ENCODE data around the gene GPR85. TPM values are rescaled to one million over a fixed set of nuclear protein-coding genes. Genes with fewer than 3 reads are reported as not detected.
"Not testable (repeated sequence)": the region's sequence is repeated elsewhere in the genome, so short reads cannot be mapped to it uniquely, and the experiment has no call there.

The GPR85 gene, protein sequence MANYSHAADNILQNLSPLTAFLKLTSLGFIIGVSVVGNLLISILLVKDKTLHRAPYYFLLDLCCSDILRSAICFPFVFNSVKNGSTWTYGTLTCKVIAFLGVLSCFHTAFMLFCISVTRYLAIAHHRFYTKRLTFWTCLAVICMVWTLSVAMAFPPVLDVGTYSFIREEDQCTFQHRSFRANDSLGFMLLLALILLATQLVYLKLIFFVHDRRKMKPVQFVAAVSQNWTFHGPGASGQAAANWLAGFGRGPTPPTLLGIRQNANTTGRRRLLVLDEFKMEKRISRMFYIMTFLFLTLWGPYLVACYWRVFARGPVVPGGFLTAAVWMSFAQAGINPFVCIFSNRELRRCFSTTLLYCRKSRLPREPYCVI
- total RNA-seq (2014; rRNA removed; shearing (Covaris generic)): 3.2 and 3.5 TPM in 2 replicates
- polyA plus RNA-seq (2015; cell fraction: cytosol; rRNA removed): 2.8 and 2.9 TPM in 2 replicates
- polyA plus RNA-seq (2015; cell fraction: nucleus; rRNA removed): 2.1 and 5.0 TPM in 2 replicates

DNA sequence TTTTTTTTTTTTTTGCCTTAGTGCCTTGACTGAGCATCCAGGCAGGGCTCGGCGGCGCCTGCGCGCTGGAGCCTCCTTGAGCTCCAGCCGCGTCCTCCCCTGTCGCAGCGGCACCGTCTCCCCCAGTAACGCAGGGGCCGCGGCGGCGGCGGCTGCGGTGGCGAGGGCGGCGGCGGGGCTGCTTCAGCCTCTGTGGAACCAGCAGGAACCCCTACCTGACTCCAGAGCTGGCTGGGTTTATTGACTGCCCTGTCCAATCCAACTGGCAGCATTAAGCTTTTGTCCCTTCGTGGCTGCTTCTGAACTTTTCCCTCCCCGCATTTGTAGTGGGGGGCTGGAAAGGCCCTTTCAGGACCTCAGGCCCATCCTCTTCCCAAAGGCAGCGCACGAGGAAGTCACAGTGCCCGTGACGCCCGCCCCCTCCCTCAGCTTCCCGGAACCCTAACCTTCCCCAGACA lies at the start of gene GPR85:
Gene GPR85, minus strand, starts transcription at position 397 of the 458 bp plus-strand sequence. CDS start 2,106 bp downstream, outside the sequence.
- DNase-seq (ENCODE audit: low read depth): peak; percentile 75

DNA sequence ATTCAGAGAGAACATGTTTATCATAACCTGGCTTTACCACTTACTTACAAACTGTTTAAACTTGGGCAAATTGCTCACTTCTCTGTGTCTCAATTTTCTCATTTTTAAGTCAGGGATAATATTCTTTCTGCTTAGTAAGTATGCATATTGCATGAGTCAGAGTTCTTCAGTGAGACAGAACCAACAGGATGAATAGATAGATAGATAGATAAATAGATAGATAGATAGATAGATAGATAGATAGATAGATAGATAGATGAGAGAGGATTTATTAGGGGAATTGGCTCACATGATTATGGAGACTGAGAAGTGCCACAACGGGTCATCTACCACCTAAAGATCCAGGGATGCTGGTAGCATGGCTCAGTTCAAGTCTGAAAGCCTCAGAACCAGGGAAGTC lies 47.4 kb upstream of the GPR85 start:
- DNase-seq (ENCODE audit: low read depth): no peak

DNA sequence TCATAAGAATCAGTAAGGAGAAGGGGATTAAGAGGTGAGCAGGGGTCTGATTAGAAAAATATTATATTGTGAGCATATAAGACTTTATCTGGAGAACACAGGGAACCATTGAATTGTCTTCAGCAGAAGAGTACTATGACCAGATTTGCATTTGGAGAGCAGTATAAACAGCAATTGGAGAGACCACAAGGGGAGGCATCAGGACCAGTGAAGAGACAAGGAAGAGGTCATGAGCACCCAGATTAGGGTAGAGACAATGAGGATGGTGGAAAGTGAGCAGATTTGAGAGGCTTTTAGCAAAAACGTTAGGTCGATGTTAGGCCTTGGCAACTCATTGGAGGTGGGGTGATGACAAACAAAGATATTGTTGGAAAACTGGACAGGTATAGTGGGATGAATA lies 44.7 kb upstream of the GPR85 start:
- no peak for DNase-seq (ENCODE audit: low read depth)

DNA sequence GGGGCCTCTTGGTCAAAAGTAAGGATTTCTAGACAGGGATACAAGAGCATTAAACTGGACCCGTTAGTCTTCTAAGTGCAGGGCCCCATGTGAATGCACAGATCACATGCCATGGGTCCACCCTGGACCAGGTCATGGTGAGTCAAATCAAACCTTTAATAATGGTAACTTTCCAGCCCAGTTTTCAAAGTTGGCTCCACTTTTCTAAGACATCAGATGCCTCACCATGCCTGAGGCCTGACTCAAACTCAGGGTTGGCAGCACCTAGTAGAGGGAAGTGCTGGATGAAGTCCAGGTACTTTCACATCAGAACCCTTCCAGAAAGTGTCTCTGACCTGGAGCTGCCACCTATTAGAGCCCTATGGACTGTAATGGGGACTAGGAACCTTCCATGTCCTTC lies 41.4 kb upstream of the GPR85 start:
- DNase-seq (ENCODE audit: low read depth): peak; percentile 48

DNA sequence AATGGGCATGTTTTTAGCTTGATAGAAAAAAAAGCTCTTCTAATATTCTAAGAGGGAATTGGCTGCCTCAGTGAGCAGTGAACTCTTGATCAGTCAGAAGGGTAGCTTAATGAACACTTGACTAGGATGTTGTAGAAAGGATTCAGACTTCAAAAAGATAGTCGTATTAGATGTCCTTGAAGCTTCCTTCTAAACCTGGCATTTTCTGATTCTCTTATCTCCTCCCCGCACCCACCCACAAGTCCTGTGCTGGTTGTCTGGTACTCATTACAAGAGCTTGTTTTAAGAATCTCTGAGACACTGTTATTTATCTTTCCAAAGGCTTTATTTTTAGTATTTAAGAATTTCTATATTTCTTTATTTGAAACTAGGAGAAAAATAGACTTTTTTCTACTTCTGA lies 39.1 kb upstream of the GPR85 start:
- no peak for DNase-seq (ENCODE audit: low read depth)

DNA sequence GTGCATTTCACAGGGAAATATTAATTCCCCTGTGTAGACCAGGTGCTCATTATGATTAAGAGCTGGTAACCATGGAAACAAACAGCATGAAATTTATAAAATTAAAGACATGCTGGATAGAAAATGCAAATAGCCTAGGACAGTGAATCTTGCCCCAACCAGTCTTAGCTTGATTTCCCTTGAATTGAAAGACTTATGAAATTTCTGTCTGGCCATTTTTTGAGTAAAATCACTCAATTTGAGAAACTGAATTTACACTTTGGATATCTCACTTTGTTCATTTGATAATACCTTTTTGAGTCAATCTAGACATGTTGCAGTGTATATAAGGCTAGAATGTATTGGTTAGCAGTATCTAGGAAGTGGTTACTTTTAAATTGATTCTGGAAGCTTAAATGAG lies 36.1 kb upstream of the GPR85 start:
- DNase-seq (ENCODE audit: low read depth): no peak

DNA sequence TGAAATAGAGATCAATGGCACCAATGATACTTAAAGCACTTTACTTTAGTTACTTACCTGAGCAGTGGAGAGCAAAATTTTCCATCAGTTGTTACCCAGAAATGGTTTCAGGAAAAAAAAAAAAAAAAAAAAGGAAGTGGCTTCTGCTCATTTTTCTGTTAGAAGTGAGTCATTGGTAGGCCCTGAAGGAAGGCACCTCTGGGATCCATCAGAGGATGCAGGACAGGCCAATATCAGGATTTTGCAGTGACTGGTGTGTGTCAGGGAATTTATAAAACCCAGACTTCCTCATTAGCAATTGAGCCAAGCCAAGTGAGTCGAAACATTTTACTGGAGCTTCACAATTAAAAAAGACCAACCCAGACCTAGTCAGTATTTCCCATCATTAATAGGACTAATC lies 34.0 kb upstream of the GPR85 start:
- peak; percentile 49 for DNase-seq (ENCODE audit: low read depth)

DNA sequence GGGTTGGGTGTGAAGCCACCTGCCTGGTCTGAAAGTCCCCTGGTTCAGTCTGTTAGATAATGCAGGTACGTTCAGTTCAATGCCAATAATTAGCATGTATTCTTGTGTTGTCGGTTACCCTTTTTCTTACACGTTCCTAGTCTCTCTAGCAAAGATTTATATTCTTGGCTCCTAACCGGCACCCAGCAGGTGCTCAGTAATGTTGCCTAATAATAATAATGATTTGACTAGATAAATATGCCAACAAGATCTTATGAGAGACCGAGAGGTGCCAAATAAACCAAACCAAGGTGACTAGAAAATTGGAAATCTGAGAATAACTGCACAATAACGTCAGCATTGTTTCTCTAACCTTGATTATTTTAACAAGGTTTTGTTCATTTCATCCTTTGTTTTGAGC lies 32.8 kb upstream of the GPR85 start:
- DNase-seq (ENCODE audit: low read depth): no peak

DNA sequence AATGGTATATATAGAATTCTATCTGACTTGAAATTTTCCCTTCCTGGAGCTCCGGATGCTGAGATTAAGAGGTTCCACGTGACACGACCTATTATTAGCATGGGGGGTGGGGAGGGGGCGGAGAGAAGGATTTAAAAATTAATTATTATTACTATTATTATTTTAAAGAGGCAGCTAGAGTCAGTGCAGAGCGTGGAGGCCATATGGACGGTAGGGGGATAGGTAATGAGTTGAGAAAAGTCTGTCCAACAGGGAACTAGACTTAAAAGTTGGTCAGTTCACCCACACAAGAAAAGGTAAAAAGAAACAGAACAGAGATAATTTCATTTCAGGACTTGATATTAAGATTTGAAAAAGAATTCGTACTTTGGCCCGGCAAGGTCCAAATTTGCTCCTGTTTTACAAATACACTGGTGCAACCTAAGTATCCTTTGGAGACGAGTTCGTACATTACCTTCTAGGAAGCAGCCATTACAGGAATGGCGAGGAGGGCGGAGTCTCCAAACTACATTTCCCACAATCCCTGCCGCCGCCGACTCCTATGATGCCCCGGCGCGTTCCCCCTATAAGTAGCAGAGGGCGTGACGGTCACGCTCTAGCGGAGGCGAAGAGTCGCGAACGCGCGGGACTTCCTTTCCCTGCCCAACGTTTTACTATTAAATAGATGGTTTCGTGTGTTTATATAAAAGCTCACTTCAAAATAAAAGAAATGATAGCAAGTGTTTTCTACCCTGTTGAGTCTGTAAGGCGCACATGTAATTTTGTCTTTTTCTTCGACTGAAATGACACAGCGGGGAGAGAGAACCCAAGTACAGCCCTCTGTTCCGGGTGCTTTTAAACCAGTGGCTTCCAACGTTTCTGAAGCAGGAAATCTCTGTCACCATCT lies 31.7 kb upstream of the GPR85 start, which contains the start of gene SMIM30:
Gene SMIM30, minus strand, starts transcription at position 481 of the 886 bp plus-strand sequence. CDS start 976 bp downstream, outside the sequence.
- peak; percentile 89 for DNase-seq (ENCODE audit: low read depth)

DNA sequence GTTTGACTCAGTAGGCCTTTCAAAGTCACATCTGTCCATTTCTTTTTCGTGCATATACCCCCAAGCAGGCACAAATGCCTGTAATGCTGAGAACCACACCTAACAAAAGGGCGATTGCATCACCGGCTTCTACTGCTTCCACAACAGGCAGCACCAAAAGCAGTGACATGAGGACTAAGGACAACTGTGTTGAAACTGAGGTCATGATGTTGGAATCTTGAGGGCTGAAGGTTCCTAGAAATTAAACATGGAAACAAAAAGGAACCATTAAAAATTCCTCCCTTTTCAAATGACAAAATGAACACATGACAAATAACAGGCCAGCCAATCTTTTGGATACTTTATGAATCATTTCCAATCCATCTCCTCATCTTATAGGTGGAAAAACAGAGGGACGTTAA lies 30.7 kb upstream of the GPR85 start:
- not testable (repeated sequence) for DNase-seq (ENCODE audit: low read depth)

DNA sequence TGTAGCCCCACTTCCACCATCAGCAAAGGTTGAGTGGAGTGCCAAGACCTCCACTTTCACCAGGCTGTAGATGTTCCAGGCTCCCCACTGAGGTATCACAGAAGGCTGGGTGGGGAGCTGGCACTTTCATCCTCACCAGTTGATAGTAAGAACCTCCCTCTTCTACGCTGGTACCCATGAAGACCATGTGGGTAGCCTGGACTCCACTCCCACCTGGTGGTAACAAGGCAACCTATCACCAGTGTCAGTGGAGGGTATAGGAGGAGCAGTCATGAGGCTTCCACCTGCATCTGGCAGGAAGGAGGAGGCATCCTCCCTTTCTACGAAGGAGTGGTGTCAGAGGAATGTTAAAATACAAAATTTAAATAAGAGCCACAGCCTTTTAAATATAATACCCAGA lies 27.3 kb upstream of the GPR85 start:
- no peak for DNase-seq (ENCODE audit: low read depth)

DNA sequence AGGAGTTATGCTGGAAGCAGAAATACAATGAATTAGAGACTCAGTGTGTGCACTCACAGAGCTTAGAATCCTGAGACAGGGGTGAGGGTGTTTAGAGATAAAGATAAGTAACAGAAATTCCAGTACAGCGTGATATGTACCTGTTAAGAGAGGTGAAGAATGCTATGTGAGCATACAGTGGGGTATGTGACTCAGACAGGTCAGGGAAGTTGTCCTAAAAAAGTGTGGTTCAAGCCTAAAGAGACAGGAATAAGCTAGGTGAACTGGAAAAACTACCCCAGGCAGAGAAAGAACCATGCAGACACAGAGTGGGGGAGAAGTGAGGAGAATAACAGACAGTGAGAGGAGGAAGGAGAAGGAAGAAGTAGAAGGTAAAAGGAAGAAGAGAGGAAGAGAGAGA lies 23.1 kb upstream of the GPR85 start:
- no peak for DNase-seq (ENCODE audit: low read depth)

DNA sequence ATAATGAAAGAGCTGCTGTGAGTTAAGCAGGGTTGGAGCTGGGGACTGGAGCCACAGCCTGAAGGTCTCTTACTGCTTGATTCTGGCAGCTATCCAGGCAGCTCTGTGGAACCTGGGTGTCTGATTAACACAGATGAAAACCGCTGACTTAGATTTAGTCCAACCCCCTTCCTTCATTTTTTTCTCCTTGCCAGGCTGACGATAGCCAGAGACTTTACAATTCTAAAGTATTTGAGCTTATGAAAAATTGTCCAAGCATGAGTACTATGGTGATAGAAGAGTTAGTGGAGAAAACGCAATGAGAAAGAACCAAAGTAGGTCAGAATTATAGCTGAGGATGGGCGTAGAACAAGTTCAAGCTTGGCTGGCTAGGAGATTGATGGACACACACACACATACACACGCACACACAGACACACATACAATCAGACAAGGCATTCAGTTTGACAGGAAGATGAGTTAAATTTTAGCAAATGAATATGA lies 13.5 kb upstream of the GPR85 start:
- no peak for DNase-seq (ENCODE audit: low read depth)

DNA sequence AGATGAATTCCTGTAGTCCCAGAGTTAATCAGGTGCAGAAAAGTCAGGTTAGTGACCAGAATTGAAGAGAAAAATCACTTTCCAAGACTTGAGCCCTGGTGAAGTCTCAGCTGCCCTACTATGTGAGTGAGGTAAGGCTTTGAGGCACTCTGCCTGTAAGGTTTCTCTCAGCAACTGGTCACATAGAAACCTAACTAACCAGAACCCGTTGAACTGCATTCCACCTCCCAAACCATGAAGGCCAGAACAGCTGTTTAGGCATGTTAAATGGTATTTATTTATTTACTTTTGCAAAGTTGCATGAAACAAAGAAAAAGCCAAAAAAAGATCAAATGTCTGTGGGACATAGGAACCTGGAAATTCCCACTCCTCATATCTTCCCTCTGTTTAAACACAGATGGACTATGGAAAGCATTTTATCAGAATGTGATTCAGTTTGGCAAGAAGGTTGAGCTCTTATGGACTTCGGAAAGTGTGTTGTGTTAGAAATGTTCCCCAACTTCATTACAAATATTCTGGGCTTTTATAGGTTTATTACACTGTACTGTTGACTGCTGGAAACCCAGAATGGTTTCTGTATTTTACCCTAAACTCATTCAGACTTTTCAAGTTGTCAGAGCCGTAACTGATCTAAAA lies 12.8 kb upstream of the GPR85 start:
- DNase-seq (ENCODE audit: low read depth): no peak

DNA sequence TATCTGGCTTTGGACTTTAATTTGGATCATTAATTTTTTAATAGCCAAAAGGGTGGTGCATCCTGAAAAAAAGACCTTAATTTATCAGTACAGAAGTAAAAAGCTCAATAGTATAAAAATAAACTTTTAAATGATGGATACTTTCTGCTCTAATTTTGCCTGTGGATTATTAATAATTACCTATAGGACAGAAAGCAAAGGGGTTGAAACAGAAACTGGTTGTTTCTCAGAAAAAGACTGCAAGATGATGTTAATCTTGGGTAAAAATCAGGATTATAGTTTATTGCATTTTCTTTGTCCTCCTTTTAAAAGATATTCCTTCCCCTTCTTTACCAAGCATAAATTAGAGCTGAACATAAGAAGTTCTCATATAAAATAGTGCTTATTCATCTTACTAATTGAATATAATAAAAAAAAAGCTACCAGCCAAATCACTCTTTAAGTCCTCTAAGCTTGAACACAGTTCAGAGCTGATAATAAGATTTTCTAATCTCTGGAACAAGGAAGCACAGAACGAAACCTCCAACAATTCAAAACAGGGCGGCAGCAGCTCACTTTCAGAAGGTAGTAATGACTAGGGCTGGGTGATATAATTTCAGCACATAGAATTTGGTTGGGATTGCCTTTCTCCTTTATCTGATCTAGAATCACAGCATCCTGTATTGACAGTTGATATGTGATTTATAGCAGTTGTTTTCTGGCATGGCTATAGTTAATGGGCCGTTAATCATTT lies 8.1 kb upstream of the GPR85 start:
- no peak for DNase-seq (ENCODE audit: low read depth)

DNA sequence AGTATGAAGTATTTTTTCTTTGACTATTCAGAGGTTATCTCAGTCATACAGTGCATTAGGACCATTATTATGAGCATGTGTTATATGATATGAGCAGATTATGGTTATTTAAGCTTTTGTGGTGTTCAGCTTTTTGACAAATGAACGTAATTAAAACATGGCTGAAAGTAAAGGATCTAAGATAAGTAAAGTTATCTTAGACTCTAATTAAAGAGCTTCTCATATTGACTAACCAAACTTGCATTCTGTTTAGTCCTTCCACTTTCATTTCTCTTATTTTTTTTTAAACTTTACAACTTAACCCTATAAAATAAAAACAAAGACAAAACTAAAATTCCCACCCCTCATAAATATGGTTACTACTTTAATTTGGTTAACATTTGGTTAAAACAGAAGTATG lies 6.9 kb upstream of the GPR85 start:
- no peak for DNase-seq (ENCODE audit: low read depth)

DNA sequence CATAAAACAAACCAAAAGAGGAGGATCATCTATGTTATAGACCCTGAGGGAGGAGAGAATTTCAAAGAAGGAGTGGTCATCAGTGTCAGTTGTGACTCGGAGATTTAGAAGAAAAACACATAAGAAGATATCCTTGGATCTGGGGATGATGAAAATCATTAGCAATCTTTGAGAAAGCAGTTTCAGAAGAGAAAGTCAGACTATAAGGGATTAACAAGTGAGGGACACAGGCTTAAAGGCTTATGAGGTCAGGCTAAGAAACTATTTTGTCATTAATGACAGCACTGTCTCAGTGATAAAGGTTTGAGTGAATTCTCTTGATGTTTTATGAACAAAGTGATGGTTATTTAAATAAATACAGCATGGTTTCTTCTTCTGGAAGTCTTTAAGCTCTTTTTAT lies 6.1 kb upstream of the GPR85 start:
- no peak for DNase-seq (ENCODE audit: low read depth)

DNA sequence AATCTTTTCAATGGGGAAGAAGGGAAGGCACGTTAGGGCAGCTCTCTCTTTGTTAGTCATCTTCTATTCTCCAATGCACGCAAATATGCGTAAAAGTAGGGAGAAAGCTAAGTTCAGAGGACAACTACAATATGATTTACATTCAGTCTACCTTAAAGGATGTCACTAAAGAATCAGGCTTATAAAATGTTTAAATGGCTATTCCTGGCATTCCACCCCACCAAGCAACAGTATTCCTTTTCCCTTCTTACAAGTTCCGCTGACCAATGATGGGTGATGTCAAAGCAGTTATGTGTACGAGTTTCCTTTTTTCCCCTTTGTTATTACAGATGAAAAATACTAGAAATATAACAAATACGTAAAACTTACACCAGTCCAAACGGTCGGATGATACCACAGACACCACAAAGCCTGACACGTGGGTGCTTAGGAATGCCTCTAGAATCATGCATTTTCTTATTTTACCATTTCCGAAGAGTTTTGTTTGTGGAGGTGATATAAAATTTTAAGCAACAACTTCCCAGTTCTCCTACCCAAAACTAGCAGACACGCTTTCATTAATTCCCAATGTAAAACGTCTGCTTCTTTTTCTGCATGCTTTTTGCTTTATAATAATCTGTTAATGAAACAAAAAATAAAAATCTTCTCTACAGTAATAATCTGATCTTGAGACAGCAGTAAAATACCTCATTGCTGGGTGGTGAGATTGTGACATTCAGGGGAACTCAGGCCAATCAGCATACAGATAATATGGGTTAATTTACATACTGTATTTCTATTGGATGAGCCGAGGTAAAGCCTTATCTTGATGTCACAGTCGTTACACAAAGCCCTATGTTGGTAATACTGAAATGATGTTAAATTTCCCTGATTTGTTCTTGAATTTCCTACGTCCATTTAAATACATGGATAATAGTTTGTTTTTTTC lies 708 bp upstream of the GPR85 start:
- peak; percentile 87 for DNase-seq (ENCODE audit: low read depth)

DNA sequence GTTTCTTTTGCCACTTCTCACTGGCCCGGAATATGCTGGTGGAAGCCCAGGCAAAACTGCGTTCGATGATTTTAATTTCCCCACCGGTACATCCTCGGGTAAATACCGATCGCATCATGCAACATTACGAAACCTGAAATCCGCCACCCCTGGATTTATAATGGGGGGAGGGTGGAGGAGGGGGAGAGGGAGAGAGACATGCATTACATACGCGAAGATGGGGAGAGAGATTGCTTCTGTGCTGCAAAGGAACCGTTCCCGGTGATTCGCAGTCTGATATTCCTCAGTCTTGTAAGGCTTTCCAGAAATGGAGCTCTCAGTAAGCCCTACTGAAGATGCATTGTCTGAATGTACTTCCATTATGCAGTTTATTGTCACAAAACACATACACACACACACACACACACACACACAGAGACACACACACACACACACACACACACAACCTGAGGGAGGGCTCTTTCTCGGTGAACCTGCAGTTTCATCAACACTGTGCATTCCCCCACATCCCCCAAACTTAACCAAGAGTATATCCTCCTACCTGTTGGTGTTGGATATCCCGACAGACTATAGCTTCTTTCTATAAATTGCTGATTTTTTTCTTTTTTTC lies 741 bp downstream of the GPR85 start:
- peak; percentile 44 for DNase-seq (ENCODE audit: low read depth)

Data from HT1080 (cell line).